ENCODE measurements around the gene NDEL1.

- no peak for TF ChIP-seq CTCF (IDR thresholded peaks at IDR 0.05; ENCODE audit: low read depth, low read length, missing input control)
- no peak for TF ChIP-seq GABPA (IDR thresholded peaks at IDR 0.05 in 1 of 2, conservative IDR thresholded peaks at IDR 0.05 in 1 of 2)
- no peak for TF ChIP-seq ZBTB33 (IDR thresholded peaks at IDR 0.05)
- no peak for TF ChIP-seq JUND (IDR thresholded peaks at IDR 0.05)
- TF ChIP-seq SP1 (IDR thresholded peaks at IDR 0.05) = no peak
- no peak for TF ChIP-seq TAF1 (conservative IDR thresholded peaks at IDR 0.05)
- TF ChIP-seq RAD21 (IDR thresholded peaks at IDR 0.05) = no peak
- TF ChIP-seq MAX (IDR thresholded peaks at IDR 0.05) = no peak
Measured at GRCh38 chr17:8488491-8488890, 52.8 kb downstream of the NDEL1 start.
